Measurements from ENCODE around the gene TUT1.

DNA sequence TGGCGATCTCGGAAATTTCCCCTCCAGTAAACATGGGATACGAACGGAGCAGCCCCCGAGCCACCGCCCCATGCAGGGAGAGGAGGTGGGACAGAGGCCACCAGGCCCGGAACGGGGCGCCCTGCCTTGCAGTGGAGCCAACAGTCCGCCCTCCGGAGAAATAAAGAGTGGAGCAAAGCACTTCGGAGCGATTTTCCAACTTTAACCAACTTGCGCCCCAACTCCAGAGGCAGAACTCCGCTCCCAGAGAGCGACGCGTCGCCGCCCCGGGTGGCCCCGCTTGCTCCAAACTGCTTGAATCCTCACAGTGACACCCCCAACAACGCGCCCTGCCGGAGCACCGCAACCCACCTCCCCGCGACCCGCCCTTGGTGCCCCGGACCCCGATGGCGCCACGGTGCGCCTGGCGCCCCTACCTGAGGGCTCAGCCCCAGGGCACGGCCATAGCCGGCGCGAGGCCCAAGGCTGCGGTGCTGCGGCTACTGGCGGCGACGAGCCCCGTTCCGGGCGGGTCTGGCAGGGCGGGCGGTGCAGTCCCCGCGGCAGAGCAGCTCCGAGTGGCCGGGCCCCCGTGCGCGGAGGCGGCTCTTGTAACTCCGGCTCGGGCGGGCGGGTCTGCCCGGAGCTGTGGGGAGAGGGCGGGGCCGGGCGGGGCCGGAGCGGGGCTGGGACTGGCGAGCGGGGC lies 44.9 kb downstream of the TUT1 start, which contains the start of gene AHNAK:
- TF ChIP-seq, protein P1, sequence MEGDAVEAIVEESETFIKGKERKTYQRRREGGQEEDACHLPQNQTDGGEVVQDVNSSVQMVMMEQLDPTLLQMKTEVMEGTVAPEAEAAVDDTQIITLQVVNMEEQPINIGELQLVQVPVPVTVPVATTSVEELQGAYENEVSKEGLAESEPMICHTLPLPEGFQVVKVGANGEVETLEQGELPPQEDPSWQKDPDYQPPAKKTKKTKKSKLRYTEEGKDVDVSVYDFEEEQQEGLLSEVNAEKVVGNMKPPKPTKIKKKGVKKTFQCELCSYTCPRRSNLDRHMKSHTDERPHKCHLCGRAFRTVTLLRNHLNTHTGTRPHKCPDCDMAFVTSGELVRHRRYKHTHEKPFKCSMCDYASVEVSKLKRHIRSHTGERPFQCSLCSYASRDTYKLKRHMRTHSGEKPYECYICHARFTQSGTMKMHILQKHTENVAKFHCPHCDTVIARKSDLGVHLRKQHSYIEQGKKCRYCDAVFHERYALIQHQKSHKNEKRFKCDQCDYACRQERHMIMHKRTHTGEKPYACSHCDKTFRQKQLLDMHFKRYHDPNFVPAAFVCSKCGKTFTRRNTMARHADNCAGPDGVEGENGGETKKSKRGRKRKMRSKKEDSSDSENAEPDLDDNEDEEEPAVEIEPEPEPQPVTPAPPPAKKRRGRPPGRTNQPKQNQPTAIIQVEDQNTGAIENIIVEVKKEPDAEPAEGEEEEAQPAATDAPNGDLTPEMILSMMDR (conservative IDR thresholded peaks at IDR 0.05; ENCODE audit: low read length), result no peak
- no peak for TF ChIP-seq EZH2phosphoT487 (IDR thresholded peaks at IDR 0.05; ENCODE audit: borderline replicate concordance, low read depth, low read length)

All from OCI-LY7 (cell line).